HG03039 (cell line): ENCODE data around the gene PLCH1.

Experiments
- ATAC-seq: cut with Tn5 transposase; IDR thresholded peaks from one replicate; pipeline ENCODE4 v1.9.1; 2021; ENCODE audit warnings: mild to moderate bottlenecking, moderate library complexity; ENCODE audit not compliant: unreplicated experiment

The PLCH1 gene

DNA sequence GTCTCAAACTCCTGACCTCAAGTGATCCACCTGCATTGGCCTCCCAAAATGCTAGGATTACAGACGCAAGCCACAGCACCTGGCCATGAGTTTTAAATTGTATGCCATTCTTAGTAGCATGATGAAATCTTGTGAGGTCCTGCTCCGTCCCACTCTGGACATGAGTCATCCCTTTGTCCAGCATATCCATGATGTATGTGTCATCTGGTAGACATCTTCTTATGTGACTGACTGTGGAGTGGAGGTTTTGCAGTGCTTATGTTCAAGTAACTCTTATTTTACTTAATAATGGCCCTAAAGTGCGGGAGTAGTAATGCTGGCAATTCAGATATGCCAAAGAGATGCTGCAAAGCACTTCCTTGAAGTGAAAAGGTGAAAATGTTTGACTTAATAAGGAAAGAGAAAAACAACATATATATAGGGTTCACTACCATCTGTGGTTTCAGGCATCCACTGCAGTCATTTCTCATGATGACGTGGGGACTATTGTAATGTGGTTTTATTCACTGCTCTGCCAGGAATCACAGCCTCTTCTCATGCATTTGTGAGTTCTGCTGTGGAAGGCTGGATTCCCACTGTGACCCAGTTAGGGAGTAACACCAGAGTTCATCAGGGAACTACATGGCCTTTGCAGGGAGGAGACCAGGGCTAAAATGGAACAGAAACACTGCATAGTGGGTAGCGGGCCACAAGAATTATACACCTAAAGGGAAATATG is 246.8 kb downstream of the PLCH1 start:
- no peak for ATAC-seq

DNA sequence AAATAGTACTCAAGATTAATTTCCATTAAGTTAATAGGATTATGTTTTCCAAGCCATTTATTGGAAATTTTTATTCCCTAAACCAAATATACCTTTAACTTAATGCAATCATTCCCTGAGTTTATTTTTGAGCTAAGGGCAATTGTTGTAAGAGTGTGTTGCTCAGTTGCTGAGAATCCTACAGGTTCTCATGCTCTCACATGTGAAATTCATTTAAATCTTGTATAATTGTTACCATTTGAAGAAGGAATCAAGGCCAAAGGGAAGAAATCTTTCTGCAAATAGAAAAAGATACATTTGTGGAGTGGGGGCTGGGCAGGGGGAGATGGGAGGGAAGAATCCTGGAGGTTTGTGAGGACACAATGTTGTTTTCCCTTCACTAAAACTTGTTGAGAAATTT is 248.7 kb downstream of the PLCH1 start:
- no peak for ATAC-seq

DNA sequence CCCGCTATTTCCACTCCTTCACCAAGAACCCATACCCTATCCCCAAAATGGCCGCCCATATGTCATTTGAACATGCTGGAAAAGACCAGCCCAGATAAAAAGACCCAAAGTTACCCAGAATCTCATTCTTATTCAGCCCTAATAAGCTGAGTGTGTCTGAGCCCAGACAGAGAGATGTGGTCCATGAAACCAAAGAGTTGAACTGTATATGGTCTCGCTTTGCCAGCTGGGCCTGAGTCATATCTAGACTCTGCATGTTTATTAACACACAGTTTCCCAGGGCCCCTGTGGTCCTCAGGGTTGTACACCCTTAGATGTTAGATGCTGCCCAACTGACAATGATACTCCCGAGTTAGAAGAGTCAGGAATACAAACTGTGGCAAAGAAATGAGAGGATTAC is 249.5 kb downstream of the PLCH1 start:
- peak; percentile 81 for ATAC-seq

DNA sequence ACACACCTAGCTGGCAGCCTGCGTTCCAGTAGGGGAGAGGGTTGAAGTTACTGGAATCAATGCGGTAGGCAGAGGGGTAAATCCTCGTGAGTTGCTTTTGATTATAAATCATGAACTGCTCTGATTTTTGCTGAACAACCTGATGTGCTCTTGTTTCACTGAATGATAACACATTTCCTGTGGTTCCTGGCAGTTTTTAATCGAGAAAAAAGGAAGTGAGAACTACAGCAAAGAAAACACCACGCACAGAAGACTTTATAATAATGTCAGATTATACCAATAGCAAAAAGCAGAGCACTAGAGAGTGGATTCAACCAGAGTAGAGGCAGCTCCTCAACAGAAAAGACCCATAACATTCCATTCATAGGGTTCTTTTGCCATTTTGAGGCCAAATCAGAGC is 250.5 kb downstream of the PLCH1 start:
- no peak for ATAC-seq

DNA sequence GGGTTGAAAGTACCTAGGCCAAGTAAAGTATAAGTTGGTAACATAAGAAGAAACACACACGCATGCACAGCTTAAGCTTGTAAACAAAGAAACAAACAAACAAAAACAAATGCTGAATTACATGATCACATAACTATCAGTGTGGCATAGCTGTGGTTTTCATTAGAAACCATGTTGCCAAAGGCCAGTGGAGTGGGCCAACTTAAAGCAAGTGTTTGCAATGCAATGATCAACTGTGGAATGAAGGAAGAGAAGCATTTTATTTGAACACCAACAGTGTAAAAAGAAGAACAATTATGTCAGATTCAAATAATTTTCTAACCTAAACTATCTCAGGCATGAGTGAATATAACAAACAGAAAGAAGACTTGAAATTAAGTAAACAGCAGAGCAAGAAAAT is 252.0 kb downstream of the PLCH1 start:
- no peak for ATAC-seq

DNA sequence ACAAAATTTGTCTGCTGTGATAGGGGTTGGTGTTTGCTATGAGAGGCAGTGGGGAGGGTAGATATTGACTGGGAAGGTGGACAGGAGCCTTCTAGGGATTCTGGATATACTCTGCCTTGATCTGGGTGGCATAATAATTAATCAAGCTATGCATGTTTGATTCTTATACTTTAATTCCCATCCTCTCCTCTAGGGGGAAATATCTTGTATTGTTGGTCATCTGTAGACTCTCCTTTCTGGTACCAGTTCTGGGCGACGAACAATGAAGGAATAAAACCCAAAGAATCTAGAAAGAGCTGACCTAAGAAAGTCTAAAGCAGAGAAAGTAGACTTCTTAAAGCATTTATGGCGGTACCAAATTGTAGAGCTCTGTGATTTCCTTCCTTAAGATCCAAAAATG is 253.2 kb downstream of the PLCH1 start:
- no peak for ATAC-seq

DNA sequence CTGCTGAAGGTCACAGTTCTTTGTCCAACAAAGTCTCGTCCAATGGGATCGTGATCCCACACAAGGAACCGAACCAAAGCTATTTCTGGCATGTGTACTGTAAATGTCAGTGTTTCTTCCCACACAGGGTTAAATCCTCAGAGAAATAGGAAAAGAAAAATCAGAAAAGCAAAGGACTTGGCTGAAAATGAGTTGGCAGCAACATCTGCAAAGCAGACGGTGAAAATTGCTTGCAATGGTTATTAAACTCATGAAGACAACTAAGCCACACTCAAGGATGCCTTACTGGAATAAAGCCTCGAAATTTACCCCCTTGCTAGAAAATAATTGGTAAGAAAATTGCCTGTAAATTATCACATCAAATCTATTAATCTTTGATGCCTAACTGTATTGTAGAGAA is 256.2 kb downstream of the PLCH1 start:
- ATAC-seq, result no peak

DNA sequence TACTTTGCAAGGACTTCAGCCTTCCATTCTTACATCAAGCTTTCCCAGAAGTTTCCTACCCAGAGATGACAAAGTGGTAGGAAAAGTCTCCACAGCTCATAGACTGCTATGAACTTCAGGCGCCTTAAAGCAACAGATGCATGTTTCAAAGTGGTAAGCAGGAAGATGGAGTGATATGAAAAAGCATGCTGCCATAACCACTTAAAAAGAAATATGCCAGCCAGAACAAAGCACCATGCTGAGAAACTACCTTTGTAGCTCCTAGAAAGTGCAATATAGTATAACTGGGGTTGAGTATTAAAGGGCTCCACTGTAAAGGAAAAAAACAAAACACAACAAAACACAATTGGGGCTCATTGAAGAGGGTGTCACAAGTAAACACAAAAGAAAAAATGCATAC is 259.0 kb downstream of the PLCH1 start:
- ATAC-seq, result no peak

DNA sequence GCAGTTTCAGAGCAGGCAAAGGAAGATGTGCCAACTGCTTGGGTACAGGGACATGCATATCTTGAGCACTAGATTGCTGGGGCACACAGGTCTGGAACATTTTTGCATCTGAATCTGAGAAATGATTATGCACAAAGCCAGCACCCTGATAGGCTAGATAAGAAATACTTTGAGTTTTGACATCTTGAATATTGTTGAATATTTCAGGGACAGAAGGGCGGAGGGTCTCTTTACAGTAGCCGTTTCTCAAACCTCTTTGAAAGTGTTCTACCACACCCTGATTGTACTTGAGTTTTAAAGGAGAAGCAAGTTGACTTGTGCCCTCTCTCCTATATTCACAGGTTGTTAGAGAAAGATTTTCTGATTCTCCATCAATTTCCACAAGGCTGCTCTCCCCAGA is 263.3 kb downstream of the PLCH1 start:
- no peak for ATAC-seq

DNA sequence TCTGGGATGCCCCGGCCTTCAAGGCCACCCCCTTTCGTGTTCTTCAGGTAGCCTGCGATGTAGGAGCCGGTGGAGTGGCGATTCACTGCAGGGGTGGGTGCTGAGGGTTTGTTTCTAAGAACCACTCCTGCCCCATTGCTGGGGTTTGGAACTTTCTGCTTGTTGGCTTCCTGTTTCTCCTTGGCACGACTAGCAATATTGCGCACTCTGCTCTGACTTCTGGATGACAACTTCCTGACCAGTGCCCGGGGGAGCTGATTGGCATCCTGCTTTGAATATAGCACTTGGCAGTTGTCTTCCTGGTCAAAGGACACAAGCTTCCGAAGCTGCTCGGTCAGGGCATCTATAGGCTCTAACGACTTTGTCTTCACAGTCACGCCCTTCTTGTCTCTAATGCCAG is 263.8 kb downstream of the PLCH1 start:
- ATAC-seq, result no peak

DNA sequence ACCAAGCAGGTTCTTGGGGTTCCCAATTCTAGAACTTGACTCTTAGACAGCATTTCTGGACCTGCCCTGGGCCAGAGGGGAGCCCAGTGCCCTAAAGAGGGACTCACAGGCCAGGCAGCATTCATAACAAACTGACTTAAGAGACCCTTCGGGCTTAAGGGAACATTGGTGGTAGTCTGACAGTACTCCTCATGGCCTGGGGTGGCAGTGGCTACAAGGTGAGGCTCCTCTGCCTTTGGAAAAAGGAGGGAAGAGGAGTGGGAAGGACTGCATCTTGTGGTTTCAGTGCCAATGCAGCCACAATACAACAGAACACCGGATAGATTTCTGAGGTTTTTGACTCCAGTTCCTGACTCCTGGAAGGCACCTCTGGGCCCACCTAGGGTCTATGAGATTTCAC is 279.2 kb downstream of the PLCH1 start:
- ATAC-seq, result no peak

DNA sequence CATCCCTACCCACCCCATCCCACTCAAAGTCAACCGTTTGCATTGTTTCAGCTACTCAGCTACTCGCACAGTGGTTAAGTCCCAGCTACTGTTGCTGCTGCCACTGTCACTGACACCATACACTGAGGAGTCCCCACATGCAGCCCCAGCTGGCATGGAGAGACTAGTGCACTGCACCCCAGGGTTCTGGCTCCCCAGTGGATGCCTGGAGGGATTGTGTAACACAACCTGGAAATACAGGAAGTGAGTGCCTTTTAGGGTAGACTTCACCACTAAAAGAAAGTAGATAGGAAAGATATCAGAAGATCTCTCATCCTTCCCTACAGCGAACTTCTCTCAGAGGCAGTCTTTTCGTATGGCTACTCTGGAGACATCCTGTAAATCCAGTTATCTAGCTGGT is 282.2 kb downstream of the PLCH1 start:
- ATAC-seq, result no peak

DNA sequence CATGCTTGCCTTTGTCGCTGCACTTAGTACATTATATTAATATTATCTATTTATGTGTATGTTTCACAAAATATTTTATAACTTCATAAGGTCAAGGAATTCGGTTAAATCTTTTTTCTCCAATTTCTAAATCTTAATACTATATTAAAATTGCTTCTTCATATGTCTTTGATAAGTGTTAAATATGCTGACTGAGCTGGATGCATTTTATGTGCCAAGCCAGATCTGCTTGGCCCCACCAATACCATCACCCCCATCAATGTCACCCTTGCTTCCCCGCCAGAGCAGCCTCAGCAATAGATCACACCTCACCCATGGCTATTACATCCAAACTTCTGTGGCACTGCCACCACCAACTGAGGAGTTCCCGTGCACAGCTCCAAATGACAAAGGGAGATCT is 287.3 kb downstream of the PLCH1 start:
- no peak for ATAC-seq

DNA sequence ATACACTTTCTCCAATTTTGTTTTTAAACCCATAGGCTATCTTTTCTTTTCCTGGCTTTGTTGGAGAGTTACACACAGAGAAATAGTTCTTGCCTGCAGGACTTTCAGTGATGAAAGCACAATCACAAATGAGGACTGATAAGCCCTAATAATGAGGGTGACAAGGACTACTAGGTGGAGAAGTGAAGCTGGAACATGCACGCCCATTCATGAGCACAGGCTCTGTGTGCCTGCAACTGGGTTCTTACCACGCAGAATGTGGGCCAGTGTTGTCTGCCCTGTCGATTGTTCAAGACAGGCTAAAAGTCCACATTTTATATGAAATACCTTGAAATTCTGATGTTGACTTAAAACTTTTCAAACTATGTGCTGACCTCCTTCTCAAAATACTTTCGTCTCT is 289.1 kb downstream of the PLCH1 start:
- no peak for ATAC-seq

DNA sequence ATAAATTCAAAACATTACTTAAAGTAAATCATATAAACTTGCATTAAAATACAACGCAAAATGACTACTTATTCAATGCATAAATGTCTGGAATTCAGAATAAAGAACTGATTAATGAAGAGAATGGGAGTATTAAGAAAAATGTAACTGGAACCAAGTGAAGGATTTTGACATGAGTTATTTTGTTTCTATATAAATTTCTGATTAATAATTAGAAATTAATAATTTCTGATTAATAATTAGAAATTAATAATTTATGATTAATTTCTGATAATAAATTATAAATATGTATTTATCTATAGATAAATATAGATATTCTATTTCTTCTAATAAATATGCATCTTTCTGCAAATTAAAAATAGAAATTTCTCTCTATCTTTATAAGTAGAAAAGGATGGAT is 291.4 kb downstream of the PLCH1 start:
- no peak for ATAC-seq

DNA sequence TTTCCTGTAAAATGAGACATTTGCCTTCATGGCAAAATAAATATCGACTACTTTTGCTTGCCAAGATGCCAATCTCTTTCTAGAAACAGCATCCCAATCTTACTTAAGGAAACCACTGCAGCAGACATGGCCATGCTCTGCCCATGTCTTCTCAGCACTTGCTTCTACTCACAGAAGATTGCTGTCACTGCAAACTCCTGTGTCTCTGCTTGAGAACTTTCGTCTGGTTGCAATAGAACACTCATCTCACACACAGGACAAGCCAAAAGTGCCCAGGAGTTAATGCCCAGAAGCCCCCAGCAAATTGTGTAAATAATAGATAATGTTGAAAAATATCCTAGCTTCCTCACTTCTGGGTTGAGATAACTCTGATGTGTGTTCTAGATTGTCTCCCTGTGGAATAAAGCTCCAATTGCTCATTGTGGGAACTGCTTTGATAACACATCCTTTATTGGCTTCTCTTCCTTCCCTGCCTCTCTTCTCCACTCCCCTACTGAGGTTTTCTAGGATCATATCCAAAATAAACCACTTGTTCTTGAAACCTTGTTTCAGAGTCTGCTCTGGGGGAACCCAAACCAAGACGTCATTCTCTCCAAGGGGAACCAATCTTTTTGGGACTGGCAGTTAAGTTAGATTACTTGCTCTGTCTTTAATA is 295.1 kb downstream of the PLCH1 start:
- ATAC-seq, result no peak

DNA sequence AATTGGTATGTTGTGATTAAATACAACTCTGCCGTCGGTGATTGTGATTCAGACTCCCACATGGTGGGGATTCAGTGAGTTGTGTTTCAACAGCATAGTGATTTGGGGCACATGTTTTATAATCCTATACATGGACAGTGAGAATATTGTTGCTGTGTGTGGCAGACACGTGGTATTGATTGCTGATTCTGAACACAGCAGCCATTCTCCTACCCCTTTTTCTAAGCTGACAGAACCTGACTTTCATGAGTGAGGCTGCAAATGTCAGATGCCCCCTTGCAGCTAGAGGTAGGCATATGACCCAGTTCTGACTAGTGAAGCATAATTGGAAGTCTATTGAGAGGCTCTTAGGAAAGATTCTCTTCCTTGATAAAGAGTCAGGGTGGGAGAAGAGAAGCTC is 296.3 kb downstream of the PLCH1 start:
- no peak for ATAC-seq

DNA sequence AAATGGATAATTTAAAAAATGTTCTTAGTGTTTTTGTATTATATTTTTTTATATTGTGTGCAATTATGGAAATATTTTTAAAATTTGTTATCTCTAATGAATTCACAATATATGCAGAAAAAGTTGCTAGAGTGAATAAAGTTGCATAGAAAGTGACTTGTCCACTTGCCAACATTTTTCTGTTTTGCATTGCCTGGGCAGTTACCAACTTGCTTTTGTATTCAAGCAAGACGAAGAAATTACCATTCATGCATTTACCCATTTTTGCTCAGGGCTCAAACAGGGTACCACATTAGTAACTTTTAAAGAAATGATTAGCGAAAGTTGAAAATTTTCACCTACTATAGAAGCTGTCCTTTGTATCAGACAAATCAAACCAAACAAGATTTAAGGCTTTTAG is 298.5 kb downstream of the PLCH1 start:
- ATAC-seq, result no peak

DNA sequence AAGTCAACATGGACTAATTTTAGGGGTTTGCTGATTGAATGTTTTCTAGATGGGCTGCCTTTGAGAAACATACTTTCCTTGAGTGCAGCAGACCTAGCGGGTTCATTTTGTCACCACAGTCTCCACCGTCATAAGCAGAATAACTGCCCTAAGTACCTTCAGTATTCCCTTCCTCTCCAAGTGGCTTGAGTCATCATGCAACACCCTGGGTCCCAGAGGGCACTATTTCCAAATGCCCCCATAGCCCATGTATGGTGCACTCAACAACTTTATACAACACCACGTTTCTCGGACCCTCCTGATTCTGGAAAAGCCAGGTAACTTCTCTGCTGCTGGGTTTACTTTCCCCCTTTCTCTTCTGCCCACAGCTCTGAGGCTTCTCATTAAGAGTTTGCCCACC is 300.1 kb downstream of the PLCH1 start:
- no peak for ATAC-seq

DNA sequence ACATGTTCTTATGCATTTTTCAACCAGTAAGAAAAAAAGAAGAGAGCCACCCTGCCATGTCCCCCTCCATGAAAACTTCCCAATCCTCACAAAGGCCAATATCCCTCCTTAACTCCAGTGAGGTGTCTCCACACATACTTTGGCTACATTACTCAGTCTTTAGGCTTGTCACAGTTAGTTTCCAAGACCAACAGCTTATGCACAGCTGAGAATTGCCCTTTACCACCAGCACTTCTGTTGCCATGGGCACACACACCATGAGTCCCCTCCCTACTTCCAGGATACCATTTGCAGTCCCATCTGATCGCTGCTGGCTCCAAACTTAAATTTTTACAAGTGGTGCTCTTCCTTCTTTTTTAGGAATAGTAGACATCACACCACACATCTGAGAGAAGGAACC is 301.1 kb downstream of the PLCH1 start:
- no peak for ATAC-seq

DNA sequence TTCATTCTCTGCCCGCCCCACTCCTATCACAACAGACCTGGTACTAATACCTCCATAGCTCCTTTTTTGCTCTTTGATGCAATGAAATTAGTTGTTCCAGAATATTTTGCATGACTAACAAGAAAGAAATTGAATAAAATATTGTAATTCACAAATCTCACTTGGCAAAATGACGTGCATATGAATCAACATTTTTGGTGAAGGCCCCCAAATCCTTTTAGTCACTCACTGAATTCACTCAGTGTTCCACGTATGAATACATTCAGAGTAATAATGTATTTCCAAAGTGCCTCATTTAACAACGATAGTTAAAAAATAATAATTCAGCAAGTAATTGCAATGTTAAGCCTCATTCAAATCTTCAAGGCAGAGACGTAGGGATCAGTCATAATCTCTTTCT is 302.8 kb downstream of the PLCH1 start:
- ATAC-seq, result no peak

DNA sequence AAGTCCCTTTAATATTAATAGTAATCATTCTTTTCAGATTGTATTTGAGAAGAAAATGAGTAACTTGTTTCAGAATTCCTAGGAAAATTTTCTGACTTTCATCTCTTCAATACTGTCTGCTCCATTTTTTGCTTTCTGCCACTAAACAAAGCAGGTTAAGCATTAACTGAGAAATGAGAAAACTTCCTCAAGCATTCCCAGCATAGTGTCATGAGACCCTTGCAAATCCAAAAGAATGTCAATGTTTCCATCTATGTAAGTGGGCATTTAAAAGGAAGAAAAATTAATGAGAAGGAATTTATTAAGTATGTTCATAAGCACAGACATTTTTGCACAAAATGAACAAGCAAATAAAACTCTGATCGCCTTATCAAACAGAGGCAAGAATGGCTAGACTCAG is 303.4 kb downstream of the PLCH1 start:
- ATAC-seq, result no peak

DNA sequence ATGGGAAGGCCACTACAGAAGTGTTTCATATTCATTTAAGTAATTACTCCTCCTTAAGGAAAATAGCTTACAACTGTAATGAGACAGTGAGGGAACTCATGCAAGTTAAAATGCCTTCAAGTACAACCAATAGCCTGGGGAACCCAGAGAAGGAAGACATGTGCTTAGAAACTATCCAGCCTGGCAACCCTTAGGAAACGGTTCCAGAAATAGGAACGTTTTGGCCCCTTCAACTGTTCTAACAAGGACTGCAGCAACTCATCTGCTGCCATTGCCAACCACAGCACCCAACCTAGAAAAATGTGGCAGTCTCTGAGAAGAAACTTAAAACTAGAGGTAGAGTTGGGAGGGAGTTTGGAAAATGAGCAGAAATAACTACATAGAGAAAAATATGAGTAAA is 303.8 kb downstream of the PLCH1 start:
- ATAC-seq, result no peak
